HEK293 (cell line): ENCODE data around the gene THBS3.
A peak's percentile ranks its signal among the peaks of the same experiment; 100 is the strongest.

Source experiments
- CTCF ChIA-PET: fragments of 350-600 bp; formaldehyde crosslinking; extraction: SDS; loops from one replicate; lab custom pipeline; 2021; ENCODE audit warnings: antibody characterized with exemption; lab: Yijun Ruan, JAX
- POLR2A ChIA-PET: fragments of 300-600 bp; formaldehyde crosslinking; extraction: SDS; loops from one replicate; lab custom pipeline; 2020; ENCODE audit warnings: antibody characterized with exemption, inconsistent platforms; lab: Yijun Ruan, JAX
- H3K27ac ChIP-seq: fragments of 200-500 bp; sonication (Bioruptor generic); 2 replicates; pipeline ENCODE4 v1.5.1; 2014; ENCODE audit warnings: low read depth, low read length, control low read depth, inconsistent platforms; ENCODE audit errors: extremely low read depth
- H3K36me3 ChIP-seq, 2 experiments: fragments of 200-500 bp in 1 of 2; sonication (Bioruptor generic) in 1 of 2; 1 replicate in 1 of 2; 2 replicates in 1 of 2; pipeline ENCODE4 v1.5.1; 2014 to 2017; ENCODE audit warnings: inconsistent platforms in 2 of 2, low read length in 2 of 2; ENCODE audit not compliant: control insufficient read depth in 2 of 2, insufficient read depth in 1 of 2
- H3K4me1 ChIP-seq: fragments of 200-500 bp; sonication (Bioruptor generic); 2 replicates; pipeline ENCODE4 v1.5.1; 2014; ENCODE audit warnings: mild to moderate bottlenecking, low read length, inconsistent platforms; ENCODE audit not compliant: control insufficient read depth, insufficient read depth
- H3K4me3 ChIP-seq: 2 replicates; pipeline ENCODE4 v1.5.1; 2011; ENCODE audit warnings: low read depth, mild to moderate bottlenecking, control low read depth, low read length, moderate library complexity
- H3K9me3 ChIP-seq: fragments of 200-500 bp; sonication (Bioruptor generic); 2 replicates; pipeline ENCODE4 v1.5.1; 2014; ENCODE audit warnings: low read depth, low read length, inconsistent platforms; ENCODE audit not compliant: control insufficient read depth, insufficient read depth
- KLF9 ChIP-seq: fragments of 450-650 bp; formaldehyde crosslinking; IDR thresholded peaks from 2 replicates; pipeline ENCODE4 v1.5.1; 2016; ENCODE audit warnings: missing biosample characterization, missing genetic modification characterization, low read depth
- PRDM1 ChIP-seq: fragments of 450-650 bp; formaldehyde crosslinking; IDR thresholded peaks from 2 replicates; pipeline ENCODE4; 2016; ENCODE audit warnings: missing biosample characterization, missing genetic modification characterization
- TCF7L2 ChIP-seq: IDR thresholded peaks from 2 replicates; pipeline ENCODE4 v1.6.1; 2011; ENCODE audit warnings: low read depth, mild to moderate bottlenecking, inconsistent platforms, low read length, moderate library complexity, borderline replicate concordance
- TRIM28 ChIP-seq: IDR thresholded peaks from 2 replicates; pipeline ENCODE4 v1.6.1; 2011; ENCODE audit warnings: low read length, control low read depth, borderline replicate concordance
- ZBTB21 ChIP-seq: fragments of 450-650 bp; formaldehyde crosslinking; IDR thresholded peaks from 2 replicates; pipeline ENCODE4 v1.5.1; 2017; ENCODE audit warnings: missing biosample characterization, missing genetic modification characterization
- ZFP69B ChIP-seq: fragments of 450-650 bp; formaldehyde crosslinking; IDR thresholded peaks from 2 replicates; pipeline ENCODE4 v1.5.1; 2016; ENCODE audit warnings: missing biosample characterization, missing genetic modification characterization
- ZNF2 ChIP-seq: fragments of 450-650 bp; formaldehyde crosslinking; IDR thresholded peaks from 2 replicates; pipeline ENCODE4 v1.5.1; 2016; ENCODE audit warnings: missing biosample characterization, missing genetic modification characterization
- ZNF223 ChIP-seq: fragments of 450-650 bp; formaldehyde crosslinking; IDR thresholded peaks from 2 replicates; pipeline ENCODE4 v1.5.1; 2016; ENCODE audit warnings: missing biosample characterization, missing genetic modification characterization
- ZNF24 ChIP-seq: fragments of 450-650 bp; formaldehyde crosslinking; IDR thresholded peaks from 2 replicates; pipeline ENCODE4 v1.5.1; 2016; ENCODE audit warnings: missing biosample characterization, missing genetic modification characterization
- ZNF37A ChIP-seq: fragments of 450-650 bp; IDR thresholded peaks from 2 replicates; pipeline ENCODE4 v1.5.1; 2018; ENCODE audit warnings: missing biosample characterization, missing genetic modification characterization
- ZNF391 ChIP-seq: fragments of 450-650 bp; formaldehyde crosslinking; IDR thresholded peaks from 2 replicates; pipeline ENCODE4 v1.5.1; 2016; ENCODE audit warnings: low read depth, missing biosample characterization, missing genetic modification characterization, borderline replicate concordance
- ZNF394 ChIP-seq: fragments of 450-650 bp; formaldehyde crosslinking; IDR thresholded peaks from 2 replicates; pipeline ENCODE4 v1.5.1; 2016; ENCODE audit warnings: missing biosample characterization, missing genetic modification characterization, mild to moderate bottlenecking, moderate library complexity, borderline replicate concordance
- ZNF426 ChIP-seq: fragments of 450-650 bp; formaldehyde crosslinking; IDR thresholded peaks from 2 replicates; pipeline ENCODE4 v1.5.1; 2017; ENCODE audit warnings: missing biosample characterization, missing genetic modification characterization, mild to moderate bottlenecking, inconsistent platforms, moderate library complexity
- ZNF501 ChIP-seq: fragments of 450-650 bp; formaldehyde crosslinking; IDR thresholded peaks from 2 replicates; pipeline ENCODE4 v1.5.1; 2016; ENCODE audit warnings: missing biosample characterization, missing genetic modification characterization
- ZNF596 ChIP-seq: fragments of 450-650 bp; IDR thresholded peaks from 2 replicates; pipeline ENCODE4 v1.5.0; 2018; ENCODE audit warnings: missing biosample characterization, mild to moderate bottlenecking, missing genetic modification characterization, moderate library complexity
- ZSCAN16 ChIP-seq: fragments of 450-650 bp; formaldehyde crosslinking; IDR thresholded peaks from 2 replicates; pipeline ENCODE4 v1.5.1; 2016; ENCODE audit warnings: missing biosample characterization, missing genetic modification characterization
- TF ChIP-seq, protein P1 (sequence below): fragments of 450-650 bp; formaldehyde crosslinking; IDR thresholded peaks from 2 replicates; pipeline ENCODE4 v1.5.1; 2017; ENCODE audit warnings: missing biosample characterization, missing genetic modification characterization
- TF ChIP-seq, protein P2 (sequence below): fragments of 450-650 bp; formaldehyde crosslinking; IDR thresholded peaks from 2 replicates; pipeline ENCODE4 v1.5.1; 2016; ENCODE audit warnings: missing biosample characterization, missing genetic modification characterization
- TF ChIP-seq, protein P3 (sequence below): fragments of 450-650 bp; formaldehyde crosslinking; conservative IDR thresholded peaks from 2 replicates; pipeline ENCODE4 v1.5.1; 2016; ENCODE audit warnings: low read depth, missing biosample characterization, missing genetic modification characterization
- TF ChIP-seq, protein P4 (sequence below): fragments of 450-650 bp; formaldehyde crosslinking; IDR thresholded peaks from 2 replicates; pipeline ENCODE4 v1.5.1; 2016; ENCODE audit warnings: missing biosample characterization, missing genetic modification characterization
- TF ChIP-seq, protein P5 (sequence below): fragments of 450-650 bp; formaldehyde crosslinking; IDR thresholded peaks from 2 replicates; pipeline ENCODE4 v1.5.1; 2017; ENCODE audit warnings: missing biosample characterization, missing genetic modification characterization
- TF ChIP-seq, protein P6 (sequence below): sonication (generic); formaldehyde crosslinking; IDR thresholded peaks from 2 replicates; pipeline ENCODE4 v1.8.1; 2022; ENCODE audit warnings: mild to moderate bottlenecking, moderate library complexity, missing genetic modification reagents

Gene THBS3

DNA sequence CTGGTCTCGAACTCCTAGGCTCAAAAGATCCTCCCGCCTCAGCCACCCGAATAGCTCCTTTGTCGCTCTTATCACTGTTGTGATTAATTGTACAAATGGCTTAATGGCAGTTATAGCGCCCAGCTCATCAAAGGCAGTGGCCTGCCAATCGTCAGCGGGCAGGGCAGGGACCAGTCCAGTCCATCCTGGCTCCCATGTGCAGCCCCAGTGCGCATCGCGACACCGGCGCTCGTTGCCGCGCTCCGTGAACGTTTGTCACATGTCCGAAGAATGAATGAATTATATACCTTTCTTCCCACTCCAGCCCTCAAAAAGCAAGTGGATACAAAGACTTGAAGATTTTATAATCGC is 19.2 kb upstream of the THBS3 start (continued):
- TF ChIP-seq ZNF426 (tag by site-specific recombination), result no peak
- TF ChIP-seq ZNF37A (tag by site-specific recombination), result no peak
- TF ChIP-seq ZNF501, result peak; percentile 26; the same call in 1 of the 2 replicates
- peak; percentile 99 for TF ChIP-seq ZNF24 (tag by site-specific recombination)
- TF ChIP-seq, protein P1, sequence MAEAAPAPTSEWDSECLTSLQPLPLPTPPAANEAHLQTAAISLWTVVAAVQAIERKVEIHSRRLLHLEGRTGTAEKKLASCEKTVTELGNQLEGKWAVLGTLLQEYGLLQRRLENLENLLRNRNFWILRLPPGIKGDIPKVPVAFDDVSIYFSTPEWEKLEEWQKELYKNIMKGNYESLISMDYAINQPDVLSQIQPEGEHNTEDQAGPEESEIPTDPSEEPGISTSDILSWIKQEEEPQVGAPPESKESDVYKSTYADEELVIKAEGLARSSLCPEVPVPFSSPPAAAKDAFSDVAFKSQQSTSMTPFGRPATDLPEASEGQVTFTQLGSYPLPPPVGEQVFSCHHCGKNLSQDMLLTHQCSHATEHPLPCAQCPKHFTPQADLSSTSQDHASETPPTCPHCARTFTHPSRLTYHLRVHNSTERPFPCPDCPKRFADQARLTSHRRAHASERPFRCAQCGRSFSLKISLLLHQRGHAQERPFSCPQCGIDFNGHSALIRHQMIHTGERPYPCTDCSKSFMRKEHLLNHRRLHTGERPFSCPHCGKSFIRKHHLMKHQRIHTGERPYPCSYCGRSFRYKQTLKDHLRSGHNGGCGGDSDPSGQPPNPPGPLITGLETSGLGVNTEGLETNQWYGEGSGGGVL (tag by site-specific recombination), result no peak
- peak; percentile 84; the same call in 1 of the 2 replicates for TF ChIP-seq ZNF2 (tag by site-specific recombination)
- TF ChIP-seq ZNF596, result 0 out of 2 replicates have a peak, but pooled peaks have one; percentile 53
- 0 out of 2 replicates have a peak, but pooled peaks have one; percentile 13 for TF ChIP-seq ZNF394 (tag by site-specific recombination)
- TF ChIP-seq, protein P2, sequence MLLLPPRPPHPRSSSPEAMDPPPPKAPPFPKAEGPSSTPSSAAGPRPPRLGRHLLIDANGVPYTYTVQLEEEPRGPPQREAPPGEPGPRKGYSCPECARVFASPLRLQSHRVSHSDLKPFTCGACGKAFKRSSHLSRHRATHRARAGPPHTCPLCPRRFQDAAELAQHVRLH (tag by site-specific recombination), result 0 out of 2 replicates have a peak, but pooled peaks have one; percentile 12
- TF ChIP-seq ZNF223 (tag by site-specific recombination), result no peak

DNA sequence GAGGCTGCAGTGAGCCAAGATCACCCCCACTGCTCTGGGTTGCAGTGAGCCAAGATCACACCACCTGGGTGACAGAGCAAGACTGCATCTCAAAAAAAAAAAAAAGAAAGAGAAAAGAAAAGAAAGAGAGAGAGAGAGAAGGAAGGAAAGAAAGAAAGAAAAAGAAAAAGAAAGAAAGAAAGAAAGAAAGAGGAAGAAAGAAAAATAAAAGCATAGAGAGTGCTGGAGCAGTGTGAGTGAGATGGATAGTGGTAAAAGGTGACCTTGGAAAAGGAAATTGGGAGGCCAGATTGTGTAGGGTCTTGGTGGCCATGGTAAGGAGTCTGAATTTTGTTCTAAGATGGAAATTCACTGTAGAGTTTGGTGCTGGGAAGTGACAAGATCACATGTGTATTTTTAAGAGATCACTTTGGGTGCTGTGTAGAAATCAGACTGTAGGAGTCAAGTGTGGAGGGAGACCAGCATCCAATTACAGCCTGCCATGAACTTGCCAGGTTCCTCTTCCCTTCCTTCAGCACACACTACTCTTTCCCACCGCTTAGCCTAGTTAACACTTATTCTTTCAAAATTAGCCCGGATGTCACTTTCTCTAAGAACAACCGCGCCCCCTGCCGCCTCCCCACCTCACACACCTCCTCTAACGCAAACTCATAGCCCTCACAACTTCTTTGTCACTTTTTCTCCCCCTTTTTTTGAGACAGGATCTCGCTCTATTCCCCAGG is 18.7 kb upstream of the THBS3 start:
- Histone ChIP-seq H3K27ac (peak overlapping the region; percentile 65), H3K4me3 (peak overlapping the region; percentile 53), H3K36me3 (no peaks in the 10 kb centered on the region), H3K4me1 (peaks cover 3% of the 10 kb centered on the region), H3K9me3 (no peaks in the 10 kb centered on the region)
- POLR2A ChIA-PET, result interaction anchor here (0.6 to 1.8 kb wide), 7 partner anchors 19 to 98 kb away, joined by 3 to 8 read pairs (median 4); partner anchors contain the start of genes SCAMP3 and THBS3
- CTCF ChIA-PET, result interaction anchor here (0.5 to 2.9 kb wide), 21 partner anchors 10 to 770 kb away, joined by 3 to 25 read pairs (median 4); partner anchors contain the start of genes KRTCAP2, MTX1 and THBS3
- TF ChIP-seq PRDM1 (peak; percentile 98), ZFP69B (peak; percentile 21; the same call in 1 of the 2 replicates), ZNF2 (tag by site-specific recombination) (peak; percentile 97), TRIM28 (peak; percentile 41; the same call in 1 of the 2 replicates), ZSCAN16 (no peak), TCF7L2 (no peak), ZNF37A (tag by site-specific recombination) (no peak), ZBTB21 (tag by site-specific recombination) (no peak), ZNF391 (tag by site-specific recombination) (peak; percentile 85; the same call in 1 of the 2 replicates), KLF9 (tag by site-specific recombination) (peak; percentile 58; the same call in 1 of the 2 replicates)
- TF ChIP-seq, protein P3, sequence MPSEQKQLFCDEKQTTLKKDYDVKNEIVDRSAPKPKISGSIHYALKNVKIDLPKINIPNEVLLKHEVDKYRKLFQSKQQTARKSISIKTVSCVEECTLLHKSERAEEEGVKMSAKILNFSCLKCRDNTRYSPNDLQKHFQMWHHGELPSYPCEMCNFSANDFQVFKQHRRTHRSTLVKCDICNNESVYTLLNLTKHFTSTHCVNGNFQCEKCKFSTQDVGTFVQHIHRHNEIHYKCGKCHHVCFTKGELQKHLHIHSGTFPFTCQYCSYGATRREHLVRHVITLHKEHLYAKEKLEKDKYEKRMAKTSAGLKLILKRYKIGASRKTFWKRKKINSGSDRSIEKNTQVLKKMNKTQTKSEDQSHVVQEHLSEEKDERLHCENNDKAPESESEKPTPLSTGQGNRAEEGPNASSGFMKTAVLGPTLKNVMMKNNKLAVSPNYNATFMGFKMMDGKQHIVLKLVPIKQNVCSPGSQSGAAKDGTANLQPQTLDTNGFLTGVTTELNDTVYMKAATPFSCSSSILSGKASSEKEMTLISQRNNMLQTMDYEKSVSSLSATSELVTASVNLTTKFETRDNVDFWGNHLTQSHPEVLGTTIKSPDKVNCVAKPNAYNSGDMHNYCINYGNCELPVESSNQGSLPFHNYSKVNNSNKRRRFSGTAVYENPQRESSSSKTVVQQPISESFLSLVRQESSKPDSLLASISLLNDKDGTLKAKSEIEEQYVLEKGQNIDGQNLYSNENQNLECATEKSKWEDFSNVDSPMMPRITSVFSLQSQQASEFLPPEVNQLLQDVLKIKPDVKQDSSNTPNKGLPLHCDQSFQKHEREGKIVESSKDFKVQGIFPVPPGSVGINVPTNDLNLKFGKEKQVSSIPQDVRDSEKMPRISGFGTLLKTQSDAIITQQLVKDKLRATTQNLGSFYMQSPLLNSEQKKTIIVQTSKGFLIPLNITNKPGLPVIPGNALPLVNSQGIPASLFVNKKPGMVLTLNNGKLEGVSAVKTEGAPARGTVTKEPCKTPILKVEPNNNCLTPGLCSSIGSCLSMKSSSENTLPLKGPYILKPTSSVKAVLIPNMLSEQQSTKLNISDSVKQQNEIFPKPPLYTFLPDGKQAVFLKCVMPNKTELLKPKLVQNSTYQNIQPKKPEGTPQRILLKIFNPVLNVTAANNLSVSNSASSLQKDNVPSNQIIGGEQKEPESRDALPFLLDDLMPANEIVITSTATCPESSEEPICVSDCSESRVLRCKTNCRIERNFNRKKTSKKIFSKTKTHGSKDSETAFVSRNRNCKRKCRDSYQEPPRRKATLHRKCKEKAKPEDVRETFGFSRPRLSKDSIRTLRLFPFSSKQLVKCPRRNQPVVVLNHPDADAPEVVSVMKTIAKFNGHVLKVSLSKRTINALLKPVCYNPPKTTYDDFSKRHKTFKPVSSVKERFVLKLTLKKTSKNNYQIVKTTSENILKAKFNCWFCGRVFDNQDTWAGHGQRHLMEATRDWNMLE (tag by site-specific recombination), result 0 out of 2 replicates have a peak, but pooled peaks have one; percentile 7
- TF ChIP-seq, protein P4, sequence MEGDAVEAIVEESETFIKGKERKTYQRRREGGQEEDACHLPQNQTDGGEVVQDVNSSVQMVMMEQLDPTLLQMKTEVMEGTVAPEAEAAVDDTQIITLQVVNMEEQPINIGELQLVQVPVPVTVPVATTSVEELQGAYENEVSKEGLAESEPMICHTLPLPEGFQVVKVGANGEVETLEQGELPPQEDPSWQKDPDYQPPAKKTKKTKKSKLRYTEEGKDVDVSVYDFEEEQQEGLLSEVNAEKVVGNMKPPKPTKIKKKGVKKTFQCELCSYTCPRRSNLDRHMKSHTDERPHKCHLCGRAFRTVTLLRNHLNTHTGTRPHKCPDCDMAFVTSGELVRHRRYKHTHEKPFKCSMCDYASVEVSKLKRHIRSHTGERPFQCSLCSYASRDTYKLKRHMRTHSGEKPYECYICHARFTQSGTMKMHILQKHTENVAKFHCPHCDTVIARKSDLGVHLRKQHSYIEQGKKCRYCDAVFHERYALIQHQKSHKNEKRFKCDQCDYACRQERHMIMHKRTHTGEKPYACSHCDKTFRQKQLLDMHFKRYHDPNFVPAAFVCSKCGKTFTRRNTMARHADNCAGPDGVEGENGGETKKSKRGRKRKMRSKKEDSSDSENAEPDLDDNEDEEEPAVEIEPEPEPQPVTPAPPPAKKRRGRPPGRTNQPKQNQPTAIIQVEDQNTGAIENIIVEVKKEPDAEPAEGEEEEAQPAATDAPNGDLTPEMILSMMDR, result peak; percentile 94
- TF ChIP-seq, protein P5, sequence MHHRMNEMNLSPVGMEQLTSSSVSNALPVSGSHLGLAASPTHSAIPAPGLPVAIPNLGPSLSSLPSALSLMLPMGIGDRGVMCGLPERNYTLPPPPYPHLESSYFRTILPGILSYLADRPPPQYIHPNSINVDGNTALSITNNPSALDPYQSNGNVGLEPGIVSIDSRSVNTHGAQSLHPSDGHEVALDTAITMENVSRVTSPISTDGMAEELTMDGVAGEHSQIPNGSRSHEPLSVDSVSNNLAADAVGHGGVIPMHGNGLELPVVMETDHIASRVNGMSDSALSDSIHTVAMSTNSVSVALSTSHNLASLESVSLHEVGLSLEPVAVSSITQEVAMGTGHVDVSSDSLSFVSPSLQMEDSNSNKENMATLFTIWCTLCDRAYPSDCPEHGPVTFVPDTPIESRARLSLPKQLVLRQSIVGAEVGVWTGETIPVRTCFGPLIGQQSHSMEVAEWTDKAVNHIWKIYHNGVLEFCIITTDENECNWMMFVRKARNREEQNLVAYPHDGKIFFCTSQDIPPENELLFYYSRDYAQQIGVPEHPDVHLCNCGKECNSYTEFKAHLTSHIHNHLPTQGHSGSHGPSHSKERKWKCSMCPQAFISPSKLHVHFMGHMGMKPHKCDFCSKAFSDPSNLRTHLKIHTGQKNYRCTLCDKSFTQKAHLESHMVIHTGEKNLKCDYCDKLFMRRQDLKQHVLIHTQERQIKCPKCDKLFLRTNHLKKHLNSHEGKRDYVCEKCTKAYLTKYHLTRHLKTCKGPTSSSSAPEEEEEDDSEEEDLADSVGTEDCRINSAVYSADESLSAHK (tag by site-specific recombination), result 0 out of 2 replicates have a peak, but pooled peaks have one; percentile 8
- TF ChIP-seq, protein P6, sequence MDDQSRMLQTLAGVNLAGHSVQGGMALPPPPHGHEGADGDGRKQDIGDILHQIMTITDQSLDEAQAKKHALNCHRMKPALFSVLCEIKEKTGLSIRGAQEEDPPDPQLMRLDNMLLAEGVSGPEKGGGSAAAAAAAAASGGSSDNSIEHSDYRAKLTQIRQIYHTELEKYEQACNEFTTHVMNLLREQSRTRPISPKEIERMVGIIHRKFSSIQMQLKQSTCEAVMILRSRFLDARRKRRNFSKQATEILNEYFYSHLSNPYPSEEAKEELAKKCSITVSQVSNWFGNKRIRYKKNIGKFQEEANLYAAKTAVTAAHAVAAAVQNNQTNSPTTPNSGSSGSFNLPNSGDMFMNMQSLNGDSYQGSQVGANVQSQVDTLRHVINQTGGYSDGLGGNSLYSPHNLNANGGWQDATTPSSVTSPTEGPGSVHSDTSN (CRISPR knock-in tag), result no peak
